A549 (cell line): ENCODE data around the gene OR4C5.

ENCODE experiments used
- CEBPB ChIP-seq, 2 experiments: fragments of >200 bp in 1 of 2; sonication (Bioruptor Twin) in 1 of 2; formaldehyde crosslinking in 1 of 2; IDR thresholded peaks; 2 replicates each; pipeline ENCODE4 v1.6.1; 2012 to 2016
- CHD2 ChIP-seq: fragments of 150-350 bp; IDR thresholded peaks from 2 replicates; pipeline ENCODE4 v1.6.1; 2014; ENCODE audit warnings: low read length; ENCODE audit not compliant: partially characterized antibody
- CHD4 ChIP-seq: fragments of 200-600 bp; sonication (generic); IDR thresholded peaks from 2 replicates; pipeline ENCODE4 v1.6.1; 2016; ENCODE audit warnings: antibody characterized with exemption, mild to moderate bottlenecking, borderline replicate concordance
- ESRRA ChIP-seq: fragments of 150-350 bp; IDR thresholded peaks from 2 replicates; pipeline ENCODE4 v1.6.1; 2014; ENCODE audit warnings: mild to moderate bottlenecking, low read length, borderline replicate concordance
- JUN ChIP-seq, 2 experiments: fragments of >200 bp; sonication (Bioruptor Twin); formaldehyde crosslinking; IDR thresholded peaks; 2 replicates in 1 of 2; 3 replicates in 1 of 2; pipeline ENCODE4 v1.6.1; 2016 to 2017
- MAFK ChIP-seq: fragments of 450-650 bp; IDR thresholded peaks from 2 replicates; pipeline ENCODE4 v1.6.1; 2014; ENCODE audit not compliant: partially characterized antibody
- POLR2A ChIP-seq: IDR thresholded peaks from 2 replicates; pipeline ENCODE4 v1.6.1; 2012; ENCODE audit warnings: mild to moderate bottlenecking, low read length
- RCOR1 ChIP-seq: fragments of 150-350 bp; IDR thresholded peaks from 2 replicates; pipeline ENCODE4 v1.6.1; 2014; ENCODE audit warnings: antibody characterized with exemption, low read length, low read depth
- RNF2 ChIP-seq: fragments of 200-600 bp; sonication (generic); IDR thresholded peaks from 2 replicates; pipeline ENCODE4 v1.6.1; 2016; ENCODE audit warnings: low read depth, mild to moderate bottlenecking, antibody characterized with exemption, moderate library complexity, borderline replicate concordance
- TF ChIP-seq, protein P1 (sequence below): fragments of >200 bp; sonication (Bioruptor Twin); formaldehyde crosslinking; IDR thresholded peaks from 3 replicates; pipeline ENCODE4 v1.5.1; 2016
- TF ChIP-seq, protein P2 (sequence below): fragments of 200-600 bp; sonication (generic); IDR thresholded peaks from 2 replicates; pipeline ENCODE4 v1.6.1; 2016; ENCODE audit warnings: antibody characterized with exemption, mild to moderate bottlenecking, moderate library complexity
- TF ChIP-seq, protein P3 (sequence below): IDR thresholded peaks from 2 replicates; pipeline ENCODE4 v1.6.1; 2012; ENCODE audit warnings: low read depth, borderline replicate concordance
- TF ChIP-seq, protein P4 (sequence below): IDR thresholded peaks from 2 replicates; pipeline ENCODE4 v1.6.1; 2012
- TF ChIP-seq, protein P5 (sequence below): fragments of 450-650 bp; IDR thresholded peaks from 2 replicates; pipeline ENCODE4 v1.6.1; 2014; ENCODE audit warnings: antibody characterized with exemption

DNA sequence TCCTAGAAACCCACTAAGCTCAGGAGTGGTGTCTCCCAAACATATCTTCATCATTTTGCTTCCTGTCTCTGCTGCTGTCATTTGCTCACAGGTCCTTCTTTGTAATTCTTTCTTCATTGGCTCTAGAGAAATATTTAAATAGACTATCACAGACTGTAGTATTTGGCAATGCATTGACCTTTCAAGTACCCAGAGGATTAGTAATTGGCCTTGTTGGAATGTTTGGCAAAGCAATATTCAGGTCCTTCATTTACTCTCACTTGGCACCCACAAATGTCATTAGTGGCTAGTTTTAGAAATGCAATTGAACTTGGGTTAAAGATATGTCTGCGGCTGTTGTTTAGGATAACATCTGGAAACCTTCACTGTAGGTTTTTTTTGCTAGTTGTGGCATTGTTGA, 11.6 kb downstream of the OR4C5 start:
- TF ChIP-seq, protein P1, sequence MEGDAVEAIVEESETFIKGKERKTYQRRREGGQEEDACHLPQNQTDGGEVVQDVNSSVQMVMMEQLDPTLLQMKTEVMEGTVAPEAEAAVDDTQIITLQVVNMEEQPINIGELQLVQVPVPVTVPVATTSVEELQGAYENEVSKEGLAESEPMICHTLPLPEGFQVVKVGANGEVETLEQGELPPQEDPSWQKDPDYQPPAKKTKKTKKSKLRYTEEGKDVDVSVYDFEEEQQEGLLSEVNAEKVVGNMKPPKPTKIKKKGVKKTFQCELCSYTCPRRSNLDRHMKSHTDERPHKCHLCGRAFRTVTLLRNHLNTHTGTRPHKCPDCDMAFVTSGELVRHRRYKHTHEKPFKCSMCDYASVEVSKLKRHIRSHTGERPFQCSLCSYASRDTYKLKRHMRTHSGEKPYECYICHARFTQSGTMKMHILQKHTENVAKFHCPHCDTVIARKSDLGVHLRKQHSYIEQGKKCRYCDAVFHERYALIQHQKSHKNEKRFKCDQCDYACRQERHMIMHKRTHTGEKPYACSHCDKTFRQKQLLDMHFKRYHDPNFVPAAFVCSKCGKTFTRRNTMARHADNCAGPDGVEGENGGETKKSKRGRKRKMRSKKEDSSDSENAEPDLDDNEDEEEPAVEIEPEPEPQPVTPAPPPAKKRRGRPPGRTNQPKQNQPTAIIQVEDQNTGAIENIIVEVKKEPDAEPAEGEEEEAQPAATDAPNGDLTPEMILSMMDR, result no peak
- TF ChIP-seq MAFK (no peak), CEBPB (IDR thresholded peaks at IDR 0.05) (no peak), JUN (IDR thresholded peaks at IDR 0.05) (no peak), CHD2 (no peak), POLR2A (no peak), RNF2 (no peak), RCOR1 (no peak), CHD4 (no peak), ESRRA (no peak)
- TF ChIP-seq, protein P2, sequence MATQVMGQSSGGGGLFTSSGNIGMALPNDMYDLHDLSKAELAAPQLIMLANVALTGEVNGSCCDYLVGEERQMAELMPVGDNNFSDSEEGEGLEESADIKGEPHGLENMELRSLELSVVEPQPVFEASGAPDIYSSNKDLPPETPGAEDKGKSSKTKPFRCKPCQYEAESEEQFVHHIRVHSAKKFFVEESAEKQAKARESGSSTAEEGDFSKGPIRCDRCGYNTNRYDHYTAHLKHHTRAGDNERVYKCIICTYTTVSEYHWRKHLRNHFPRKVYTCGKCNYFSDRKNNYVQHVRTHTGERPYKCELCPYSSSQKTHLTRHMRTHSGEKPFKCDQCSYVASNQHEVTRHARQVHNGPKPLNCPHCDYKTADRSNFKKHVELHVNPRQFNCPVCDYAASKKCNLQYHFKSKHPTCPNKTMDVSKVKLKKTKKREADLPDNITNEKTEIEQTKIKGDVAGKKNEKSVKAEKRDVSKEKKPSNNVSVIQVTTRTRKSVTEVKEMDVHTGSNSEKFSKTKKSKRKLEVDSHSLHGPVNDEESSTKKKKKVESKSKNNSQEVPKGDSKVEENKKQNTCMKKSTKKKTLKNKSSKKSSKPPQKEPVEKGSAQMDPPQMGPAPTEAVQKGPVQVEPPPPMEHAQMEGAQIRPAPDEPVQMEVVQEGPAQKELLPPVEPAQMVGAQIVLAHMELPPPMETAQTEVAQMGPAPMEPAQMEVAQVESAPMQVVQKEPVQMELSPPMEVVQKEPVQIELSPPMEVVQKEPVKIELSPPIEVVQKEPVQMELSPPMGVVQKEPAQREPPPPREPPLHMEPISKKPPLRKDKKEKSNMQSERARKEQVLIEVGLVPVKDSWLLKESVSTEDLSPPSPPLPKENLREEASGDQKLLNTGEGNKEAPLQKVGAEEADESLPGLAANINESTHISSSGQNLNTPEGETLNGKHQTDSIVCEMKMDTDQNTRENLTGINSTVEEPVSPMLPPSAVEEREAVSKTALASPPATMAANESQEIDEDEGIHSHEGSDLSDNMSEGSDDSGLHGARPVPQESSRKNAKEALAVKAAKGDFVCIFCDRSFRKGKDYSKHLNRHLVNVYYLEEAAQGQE, result no peak
- TF ChIP-seq, protein P3, sequence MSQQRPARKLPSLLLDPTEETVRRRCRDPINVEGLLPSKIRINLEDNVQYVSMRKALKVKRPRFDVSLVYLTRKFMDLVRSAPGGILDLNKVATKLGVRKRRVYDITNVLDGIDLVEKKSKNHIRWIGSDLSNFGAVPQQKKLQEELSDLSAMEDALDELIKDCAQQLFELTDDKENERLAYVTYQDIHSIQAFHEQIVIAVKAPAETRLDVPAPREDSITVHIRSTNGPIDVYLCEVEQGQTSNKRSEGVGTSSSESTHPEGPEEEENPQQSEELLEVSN, result no peak
- TF ChIP-seq, protein P4, sequence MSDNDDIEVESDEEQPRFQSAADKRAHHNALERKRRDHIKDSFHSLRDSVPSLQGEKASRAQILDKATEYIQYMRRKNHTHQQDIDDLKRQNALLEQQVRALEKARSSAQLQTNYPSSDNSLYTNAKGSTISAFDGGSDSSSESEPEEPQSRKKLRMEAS, result no peak
- TF ChIP-seq, protein P5, sequence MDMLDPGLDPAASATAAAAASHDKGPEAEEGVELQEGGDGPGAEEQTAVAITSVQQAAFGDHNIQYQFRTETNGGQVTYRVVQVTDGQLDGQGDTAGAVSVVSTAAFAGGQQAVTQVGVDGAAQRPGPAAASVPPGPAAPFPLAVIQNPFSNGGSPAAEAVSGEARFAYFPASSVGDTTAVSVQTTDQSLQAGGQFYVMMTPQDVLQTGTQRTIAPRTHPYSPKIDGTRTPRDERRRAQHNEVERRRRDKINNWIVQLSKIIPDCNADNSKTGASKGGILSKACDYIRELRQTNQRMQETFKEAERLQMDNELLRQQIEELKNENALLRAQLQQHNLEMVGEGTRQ, result no peak
